ENCODE data around the gene NPPC.
"Not testable (repeated sequence)": the region's sequence is repeated elsewhere in the genome, so short reads cannot be mapped to it uniquely, and the experiment has no call there.

The NPPC gene

DNA sequence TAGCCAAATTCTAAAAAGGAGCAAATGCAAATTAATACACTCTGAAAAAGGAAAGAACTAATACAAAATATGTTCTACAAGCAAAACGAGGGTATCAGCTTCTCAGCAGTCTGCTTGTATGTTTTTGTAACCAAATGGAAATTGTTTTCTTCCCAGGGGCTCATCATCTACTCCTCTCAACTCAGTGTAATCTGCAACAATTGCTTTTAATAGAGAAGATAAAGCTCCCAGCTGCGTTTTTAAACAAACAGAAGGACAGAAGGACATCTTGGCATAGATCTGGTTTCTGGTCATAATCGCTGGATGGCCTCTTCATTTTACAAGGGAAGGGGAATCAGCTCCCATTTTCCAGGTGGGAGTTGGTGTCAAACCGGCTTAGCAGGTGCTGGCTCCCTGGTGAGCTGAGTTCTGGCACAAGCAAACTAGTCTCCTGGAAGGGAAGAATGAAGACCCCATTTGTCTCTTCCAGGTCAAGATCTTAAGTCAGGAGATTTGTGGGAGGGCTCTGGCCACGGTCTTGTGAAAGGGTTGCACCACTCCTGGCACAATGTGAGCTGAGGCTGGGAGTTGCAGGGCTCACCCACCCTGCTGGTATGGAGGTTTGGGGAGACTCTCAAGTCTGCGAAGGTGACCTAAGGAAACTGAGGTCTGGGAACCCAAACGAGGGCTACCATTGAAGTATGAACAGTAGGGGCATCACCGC is 41.6 kb downstream of the NPPC start:
- DNase-seq, result no peak

GRCh38 chr2:231883468-231883881 is 42.7 kb downstream of the NPPC start:
- DNase-seq, result no peak

DNA sequence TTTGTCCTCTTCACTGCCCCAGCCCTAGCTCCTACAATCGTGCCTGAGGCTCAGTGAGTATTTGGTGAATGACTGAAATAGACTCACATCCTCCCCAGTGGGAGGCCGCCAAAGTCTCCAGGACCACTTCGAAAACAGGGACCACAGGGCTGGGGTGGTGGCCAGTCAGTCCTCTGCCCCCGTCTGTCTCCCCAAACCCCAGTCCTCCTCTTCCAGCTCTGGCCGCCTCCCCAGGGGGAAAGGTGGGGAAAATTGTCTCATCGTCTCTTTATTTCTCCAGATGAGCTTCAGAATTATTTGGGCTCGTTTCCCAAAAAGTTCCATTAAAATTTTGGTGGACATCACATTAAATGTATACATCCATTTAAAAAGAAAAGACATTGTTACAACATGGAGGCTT is 43.5 kb downstream of the NPPC start:
- DNase-seq, result no peak

DNA sequence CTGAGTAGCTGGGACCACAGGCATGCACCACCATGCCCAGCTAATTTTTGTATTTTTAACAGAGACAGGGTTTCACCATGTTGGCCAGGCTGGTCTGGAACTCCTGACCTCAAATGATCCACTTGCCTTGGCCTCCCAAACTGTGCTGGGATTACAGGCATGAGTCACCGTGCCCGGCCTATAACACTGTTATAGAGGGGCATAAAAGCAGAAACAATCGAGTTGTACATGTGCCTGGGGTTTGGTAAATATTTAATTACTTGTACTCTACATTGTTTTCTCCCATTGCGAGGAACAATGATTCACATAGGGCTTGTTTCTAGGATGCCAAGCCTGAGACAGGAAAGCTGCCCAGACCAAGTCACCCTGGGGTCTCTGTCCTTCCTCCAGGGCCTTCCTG is 45.8 kb downstream of the NPPC start:
- DNase-seq, result not testable (repeated sequence)

GRCh38 chr2:231879216-231879615 is 47.0 kb downstream of the NPPC start:
- no peak for DNase-seq

- no peak for DNase-seq
Measured at GRCh38 chr2:231877533-231878456, 48.4 kb downstream of the NPPC start.

- DNase-seq, result no peak
Measured at GRCh38 chr2:231874944-231875343, 51.3 kb downstream of the NPPC start.

All from C1 segment of cervical spinal cord (tissue), 14 donors.